ENCODE results near the gene TCEANC2.

TCEANC2 gene

GRCh38 chr1:54117815-54118563 lies 64.6 kb downstream of the TCEANC2 start:
- no peak for DNase-seq

GRCh38 chr1:54118704-54119103 lies 65.3 kb downstream of the TCEANC2 start:
- no peak for DNase-seq

- DNase-seq, result no peak
Measured at GRCh38 chr1:54120018-54120697, 66.8 kb downstream of the TCEANC2 start.

- no peak for DNase-seq
Measured at GRCh38 chr1:54120698-54121481, 67.5 kb downstream of the TCEANC2 start.

GRCh38 chr1:54121482-54122134 lies 68.2 kb downstream of the TCEANC2 start:
- peak in 1 of 2 experiments; percentile 87 for DNase-seq

- DNase-seq, result peak in 1 of 2 experiments; percentile 32
Measured at GRCh38 chr1:54122135-54122751, 68.8 kb downstream of the TCEANC2 start.

GRCh38 chr1:54122992-54123391 lies 69.6 kb downstream of the TCEANC2 start:
- no peak for DNase-seq

- peak; percentile 43 to 73 for DNase-seq
Measured at GRCh38 chr1:54124472-54124871, 71.1 kb downstream of the TCEANC2 start.

- no peak for DNase-seq
Measured at GRCh38 chr1:54124906-54125305, 71.5 kb downstream of the TCEANC2 start.

- DNase-seq, result peak in 1 of 2 experiments; percentile 36
Measured at GRCh38 chr1:54125386-54126070, 72.1 kb downstream of the TCEANC2 start.

- DNase-seq, result no peak
Measured at GRCh38 chr1:54126271-54126815, 72.9 kb downstream of the TCEANC2 start.

GRCh38 chr1:54127594-54128300 lies 74.3 kb downstream of the TCEANC2 start:
- no peak for DNase-seq

GRCh38 chr1:54129858-54130257 lies 76.5 kb downstream of the TCEANC2 start:
- DNase-seq, result no peak

GRCh38 chr1:54131419-54131818 lies 78.0 kb downstream of the TCEANC2 start:
- no peak for DNase-seq

- DNase-seq, result no peak
Measured at GRCh38 chr1:54132495-54132894, 79.1 kb downstream of the TCEANC2 start.

- no peak for DNase-seq
Measured at GRCh38 chr1:54134295-54134694, 80.9 kb downstream of the TCEANC2 start.

GRCh38 chr1:54135436-54136120 lies 82.2 kb downstream of the TCEANC2 start:
- no peak for DNase-seq

- DNase-seq, result no peak
Measured at GRCh38 chr1:54136269-54136896, 83.0 kb downstream of the TCEANC2 start.

GRCh38 chr1:54136963-54137533 lies 83.6 kb downstream of the TCEANC2 start:
- DNase-seq, result no peak
